ENCODE results near the gene PAK4. TPM values are rescaled to one million over a fixed set of nuclear protein-coding genes. Genes with fewer than 3 reads are reported as not detected.
"Not testable (repeated sequence)": the region's sequence is repeated elsewhere in the genome, so short reads cannot be mapped to it uniquely, and the experiment has no call there.

The PAK4 gene
- total RNA-seq, 1 donor from 2014 or later = 4.2 TPM

DNA sequence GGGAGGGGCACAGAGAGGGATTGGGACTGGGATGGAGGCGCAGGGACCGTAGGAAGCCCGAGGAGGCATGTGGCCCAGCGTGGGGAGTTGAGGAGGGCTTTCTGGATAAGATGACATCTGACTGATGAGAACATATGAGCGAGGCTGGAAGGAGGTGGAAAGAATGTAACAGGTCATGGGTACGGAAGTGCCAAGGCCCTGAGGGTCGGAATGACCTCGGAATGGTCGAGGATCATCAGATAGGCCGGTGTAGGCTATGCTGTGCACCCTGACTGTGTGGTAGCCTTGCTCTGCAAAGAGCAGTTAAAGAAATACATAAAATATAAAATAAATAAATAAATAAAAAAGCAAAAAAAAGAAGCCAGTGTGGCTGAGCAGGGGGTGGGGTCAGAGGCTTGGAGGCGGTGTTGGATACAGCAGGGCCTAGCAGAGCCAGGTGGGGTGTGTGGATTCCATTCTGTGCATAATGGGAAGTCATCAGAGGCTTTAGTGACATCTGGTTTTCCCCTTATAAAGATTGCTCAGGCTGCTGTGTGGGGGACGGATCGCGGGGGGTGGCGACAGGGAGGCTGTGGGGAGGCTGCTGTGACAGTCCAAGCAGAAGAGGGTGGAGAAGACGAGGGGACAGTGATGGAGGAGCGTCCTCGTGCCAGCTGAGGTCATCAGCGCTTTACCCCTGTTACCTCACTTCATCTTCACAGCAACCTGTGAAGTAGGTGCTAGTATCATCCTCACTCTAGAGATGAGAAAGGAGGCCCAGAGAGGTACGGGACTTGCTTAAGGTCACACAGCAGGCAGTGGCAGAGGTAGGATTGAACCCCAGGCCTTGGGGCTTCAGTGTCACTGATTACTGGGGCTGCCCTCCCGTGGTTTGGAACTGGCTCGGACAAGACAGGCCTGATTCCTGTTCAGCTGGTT lies 5.0 kb downstream of the PAK4 start:
- no peak for DNase-seq (ENCODE audit: low read depth in 2 of 2)

DNA sequence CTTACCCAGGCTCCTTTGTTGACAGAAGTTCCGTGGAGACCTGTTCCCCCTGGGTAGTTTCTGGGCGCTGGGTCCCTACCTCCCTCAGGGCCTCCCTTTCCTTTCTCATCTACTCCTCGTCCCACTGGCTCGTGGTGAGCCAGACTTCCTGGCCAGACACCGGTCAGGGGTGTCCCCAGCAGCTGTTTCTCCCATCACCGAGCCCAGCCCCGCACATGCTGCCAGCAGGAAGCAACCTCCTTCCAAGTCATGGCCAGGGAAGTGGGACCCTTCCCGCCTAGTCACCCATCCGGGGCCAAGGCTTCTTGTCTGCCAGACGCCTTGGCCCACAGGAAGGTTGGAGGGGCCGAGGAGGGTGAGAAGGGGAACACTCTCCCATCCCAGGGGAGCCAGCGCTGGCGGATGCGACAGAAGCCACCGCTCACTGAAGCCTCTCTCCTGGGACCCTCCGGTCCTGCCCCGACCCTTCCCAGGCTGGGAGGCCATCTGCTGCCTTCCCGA lies 5.7 kb downstream of the PAK4 start:
- peak in 1 of 2 donors; percentile 74 for DNase-seq (ENCODE audit: low read depth in 2 of 2)

DNA sequence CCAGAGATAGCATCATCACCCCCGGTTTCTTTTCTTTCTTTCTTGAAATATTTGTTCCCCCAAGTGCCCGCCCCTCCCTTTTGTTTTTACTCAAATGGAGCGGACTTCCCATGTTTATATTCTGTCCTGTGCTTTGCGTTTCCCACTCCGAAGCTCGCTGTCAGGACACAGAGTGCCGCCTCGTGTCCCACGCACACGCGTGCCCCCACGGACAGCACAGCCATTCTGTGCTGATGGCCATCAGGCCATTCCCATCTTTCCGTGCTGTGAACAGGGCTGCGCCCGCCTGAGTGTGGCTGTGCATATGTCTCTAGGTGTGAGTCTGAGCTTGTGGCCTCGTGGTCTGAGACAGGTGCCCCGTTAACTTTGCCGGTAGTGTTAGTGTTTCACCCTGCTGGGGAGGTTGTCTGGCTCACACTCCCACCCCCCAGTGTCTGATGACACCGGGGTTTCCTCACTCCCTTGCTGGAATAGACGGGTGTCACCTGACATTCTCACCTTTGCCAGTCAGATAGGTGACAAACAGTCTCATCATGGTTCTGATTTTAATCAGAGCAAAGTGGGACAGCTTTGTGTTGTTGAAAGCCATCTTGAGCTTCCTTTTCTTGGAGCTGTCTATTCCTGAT lies 6.9 kb downstream of the PAK4 start:
- DNase-seq (ENCODE audit: low read depth in 2 of 2) = no peak

GRCh38 chr19:39133431-39134270 lies 8.1 kb downstream of the PAK4 start:
- DNase-seq (ENCODE audit: low read depth in 2 of 2) = no peak

DNA sequence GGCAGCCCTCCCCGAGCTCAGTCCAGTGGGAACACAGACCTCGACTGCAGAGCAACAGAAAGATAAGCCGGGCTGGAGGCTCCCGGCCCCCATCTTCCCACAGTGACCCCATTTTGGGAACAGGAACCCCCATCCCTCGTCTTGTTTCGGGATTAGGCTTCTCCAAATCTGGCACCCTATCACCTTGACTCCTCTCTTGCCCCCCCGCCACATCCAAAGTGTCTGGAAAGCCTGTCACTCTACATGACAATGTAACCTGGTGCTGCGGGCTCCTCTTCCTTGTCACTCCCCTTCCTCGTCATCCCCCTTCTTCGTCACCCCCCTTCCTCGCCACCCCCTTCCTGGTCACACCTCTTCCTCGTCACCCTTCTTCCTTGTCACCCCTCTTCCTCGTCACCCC lies 10.1 kb downstream of the PAK4 start:
- no peak for DNase-seq (ENCODE audit: low read depth in 2 of 2)

GRCh38 chr19:39136225-39136940 lies 10.8 kb downstream of the PAK4 start:
- no peak for DNase-seq (ENCODE audit: low read depth in 2 of 2)

DNA sequence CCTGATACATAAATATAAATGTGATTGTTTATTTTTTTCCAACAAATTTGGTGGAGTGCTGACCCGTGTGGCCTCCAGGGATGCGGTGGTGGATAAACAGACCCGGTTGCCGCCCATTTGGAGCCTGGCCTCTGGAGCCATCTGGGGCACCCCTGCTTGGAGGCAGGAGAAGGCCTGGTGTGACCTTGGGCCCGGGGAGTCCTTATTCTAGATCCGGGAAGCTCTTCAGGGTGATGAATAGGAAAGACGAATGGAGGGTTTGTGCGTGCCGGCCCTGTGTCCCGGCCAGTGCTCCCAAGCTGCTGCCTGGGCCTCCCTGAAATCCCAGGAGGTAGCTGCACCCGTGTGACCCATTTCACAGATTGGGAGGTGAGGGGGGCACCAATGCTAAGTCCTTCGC lies 11.5 kb downstream of the PAK4 start:
- DNase-seq (ENCODE audit: low read depth in 2 of 2) = no peak

DNA sequence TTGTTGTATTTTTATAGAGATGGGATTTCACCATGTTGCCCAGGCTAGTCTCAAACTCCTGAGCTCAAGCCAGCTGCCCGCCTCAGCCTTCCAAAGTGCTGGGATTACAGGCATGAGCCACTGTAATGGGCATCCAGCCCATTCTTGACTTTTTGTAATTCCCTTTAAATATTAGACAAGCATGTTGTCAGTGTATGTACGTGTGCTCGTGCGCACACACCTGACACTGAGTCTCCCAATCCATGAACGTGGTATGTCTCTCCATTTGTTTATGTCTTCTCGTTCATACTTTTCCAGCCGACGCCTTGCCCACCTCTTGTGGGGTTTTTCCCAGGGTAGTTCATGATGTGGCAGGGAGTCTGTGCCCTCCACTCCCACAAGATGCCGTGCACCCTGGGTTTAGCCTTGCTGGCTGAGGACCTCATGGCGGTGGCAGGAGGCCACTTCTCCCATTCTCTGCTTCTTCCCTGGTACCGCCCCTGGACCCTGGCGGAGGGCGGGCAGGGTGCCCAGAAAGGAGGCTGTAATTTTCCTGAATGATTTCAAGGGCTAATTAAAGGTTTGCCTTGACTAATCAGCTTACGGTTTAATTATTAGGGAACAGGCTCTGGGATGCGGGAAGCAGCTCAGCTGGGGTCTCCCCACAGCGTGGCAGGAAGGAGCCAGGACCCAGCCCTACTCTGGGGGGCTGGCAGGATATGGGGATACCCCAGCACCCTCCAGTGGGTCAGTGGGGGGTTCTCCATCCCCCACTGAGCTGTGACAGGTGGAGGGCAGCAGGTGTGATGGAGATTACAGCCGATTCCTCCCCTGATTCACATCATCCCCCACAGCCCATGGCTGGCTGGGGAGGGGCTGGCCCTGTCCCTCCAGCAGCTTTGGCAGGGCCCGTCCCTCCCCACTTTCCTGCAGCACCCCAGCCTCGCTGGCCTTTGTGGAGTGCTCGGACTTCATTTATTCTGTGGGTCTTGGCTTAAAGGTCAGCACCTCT lies 12.9 kb downstream of the PAK4 start:
- no peak for DNase-seq (ENCODE audit: low read depth in 2 of 2)

- DNase-seq (ENCODE audit: low read depth in 2 of 2) = no peak
These were observed 13.8 kb downstream of the PAK4 start for GRCh38 chr19:39139305-39139874.

DNA sequence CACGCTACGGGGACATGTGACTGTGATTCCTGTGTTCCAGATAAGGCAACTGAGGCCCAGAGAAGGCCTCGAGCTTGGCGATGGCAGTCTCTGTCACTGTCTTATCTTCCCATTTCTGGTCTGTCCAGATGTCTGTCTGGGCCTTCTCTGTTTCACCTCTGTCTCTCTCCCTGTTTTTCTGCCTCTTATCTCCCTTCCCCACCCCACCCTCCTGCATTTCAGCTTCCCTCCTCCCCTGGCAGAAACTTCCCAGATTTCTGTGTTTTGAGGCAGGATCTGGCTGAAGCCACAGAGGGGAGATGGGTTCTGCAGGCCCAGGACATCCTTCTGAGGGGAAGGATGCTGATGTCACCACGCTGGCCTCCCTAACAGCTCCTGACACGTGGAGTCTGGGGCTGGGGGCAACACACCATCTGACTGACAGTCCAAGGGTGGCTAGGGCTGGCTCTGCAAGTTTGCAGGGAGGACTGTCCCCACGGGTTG lies 14.4 kb downstream of the PAK4 start:
- no peak for DNase-seq (ENCODE audit: low read depth in 2 of 2)

- DNase-seq (ENCODE audit: low read depth in 2 of 2) = no peak
These were observed 15.0 kb downstream of the PAK4 start for GRCh38 chr19:39140594-39140993.

GRCh38 chr19:39141929-39142328 lies 16.3 kb downstream of the PAK4 start:
- DNase-seq (ENCODE audit: low read depth in 2 of 2) = no peak

DNA sequence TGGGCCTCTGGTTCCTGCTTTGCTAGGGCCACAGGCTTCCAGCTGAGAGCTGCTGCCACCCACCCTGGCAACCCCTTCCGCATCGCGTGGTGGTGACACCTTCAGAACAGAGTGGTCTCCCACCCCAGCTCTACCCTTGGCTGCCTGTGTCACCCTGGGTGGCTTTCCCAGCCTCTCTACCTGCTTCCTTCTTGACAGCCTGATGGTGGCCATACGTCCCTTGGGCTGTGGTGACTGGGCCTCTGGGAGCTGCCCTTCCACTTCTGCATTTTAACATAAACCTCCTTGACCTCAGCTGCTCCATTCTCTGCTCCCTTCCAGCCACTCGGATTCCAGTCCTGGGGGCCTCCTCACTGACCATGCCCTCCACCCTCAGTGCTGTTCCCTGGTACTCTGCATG lies 17.0 kb downstream of the PAK4 start:
- DNase-seq (ENCODE audit: low read depth in 2 of 2) = no peak

GRCh38 chr19:39143757-39144289 lies 18.2 kb downstream of the PAK4 start:
- not testable (repeated sequence) for DNase-seq (ENCODE audit: low read depth in 2 of 2)

DNA sequence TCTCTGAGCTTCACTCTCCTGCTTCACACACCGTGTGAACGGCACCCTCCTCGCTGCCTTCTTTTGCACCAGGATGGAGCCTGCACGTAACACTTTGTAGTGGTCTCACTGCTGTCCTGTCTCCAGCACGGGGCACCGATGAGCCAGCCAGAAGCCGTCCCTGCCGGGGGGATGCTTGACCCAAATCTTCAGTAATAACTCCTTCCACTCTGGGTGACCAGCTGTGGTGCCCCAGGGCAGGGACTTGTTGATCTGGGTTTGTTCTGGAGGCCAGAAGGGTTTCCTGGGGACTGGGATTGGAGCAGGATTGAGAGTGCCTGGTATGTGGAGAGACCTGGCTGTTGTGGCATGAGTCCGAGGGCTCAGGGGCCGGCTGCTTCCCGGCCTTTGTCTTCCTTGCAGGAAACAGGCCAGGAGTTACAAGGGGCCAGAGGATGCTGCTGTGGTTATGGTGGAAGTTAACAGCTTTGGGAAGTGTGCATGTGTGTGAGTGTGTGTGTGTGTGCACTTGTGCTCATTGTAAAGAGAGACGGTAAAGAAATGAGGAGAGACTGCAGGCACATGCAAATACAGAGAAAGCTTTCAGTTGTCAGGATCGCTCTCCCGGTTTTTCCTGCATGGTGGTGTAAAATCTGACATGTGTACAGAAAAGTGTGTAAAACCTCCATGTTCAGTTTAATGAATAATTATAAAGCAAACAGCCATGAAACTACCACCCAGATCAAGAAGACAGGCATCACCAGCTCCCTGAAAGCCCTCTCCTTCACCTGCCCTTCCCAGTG lies 18.9 kb downstream of the PAK4 start:
- DNase-seq (ENCODE audit: low read depth in 2 of 2) = peak; percentile 43 to 91

DNA sequence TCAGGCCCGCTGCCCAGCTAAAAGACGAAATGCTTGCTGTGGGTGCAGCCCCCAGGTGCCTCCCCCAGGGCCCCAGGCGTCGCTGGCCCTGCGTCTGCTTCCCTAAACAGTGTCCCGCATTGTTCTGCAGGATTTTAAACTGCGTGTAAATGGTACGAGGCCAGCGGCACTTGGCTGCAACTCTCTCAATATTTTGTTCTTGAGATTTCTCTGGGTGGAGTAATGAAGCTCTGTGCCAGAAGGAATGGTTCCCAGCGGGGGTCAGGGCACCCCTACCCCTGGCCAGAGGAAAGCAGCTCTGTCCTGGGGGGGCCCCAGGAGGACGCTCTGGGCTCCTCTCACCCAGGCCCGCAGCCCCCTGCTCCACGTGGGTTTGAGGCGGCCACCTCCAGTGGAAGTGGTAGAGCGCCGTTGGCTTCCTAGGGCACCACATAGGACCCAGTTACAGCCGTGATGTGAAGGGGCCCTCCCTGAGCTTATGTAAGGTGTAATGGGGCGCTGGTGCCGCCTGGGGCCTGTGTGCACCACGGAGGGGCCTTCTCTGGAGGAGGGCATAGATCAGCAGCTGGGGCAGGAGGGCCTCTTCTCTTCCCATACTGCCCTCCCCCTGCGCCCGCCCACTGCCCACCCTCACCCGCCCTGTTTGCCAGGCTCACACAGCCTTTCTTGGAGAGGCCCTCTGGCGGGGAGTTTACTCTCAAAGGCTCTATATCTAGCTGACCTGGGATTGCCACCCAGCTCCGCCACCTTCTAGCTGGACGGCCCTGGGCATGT lies 19.8 kb downstream of the PAK4 start:
- no peak for DNase-seq (ENCODE audit: low read depth in 2 of 2)

DNA sequence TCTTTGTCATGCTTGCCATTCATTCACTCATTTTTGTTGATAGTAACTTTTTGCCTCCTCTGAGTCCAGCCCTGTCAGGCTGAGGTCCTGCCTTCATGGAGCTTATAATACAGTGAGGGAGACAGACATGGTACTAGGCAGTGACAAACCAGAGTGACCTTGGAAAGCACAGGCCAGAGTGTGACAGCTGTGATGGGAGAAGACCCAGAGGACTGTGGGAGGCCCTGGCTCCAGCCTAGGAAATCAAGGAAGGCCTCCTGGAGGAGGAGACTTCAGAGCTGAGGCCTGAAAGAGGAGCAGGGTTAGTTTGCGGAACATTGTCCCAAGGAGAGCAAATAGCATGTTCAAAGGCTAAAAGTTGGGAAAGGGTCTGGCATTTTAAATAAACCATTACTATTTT lies 20.5 kb downstream of the PAK4 start:
- DNase-seq (ENCODE audit: low read depth in 2 of 2) = no peak
